NB4 (cell line): ENCODE results near the gene MRPL36.

Experiments
- CTCF ChIP-seq: IDR thresholded peaks from one replicate; pipeline ENCODE4 v1.5.1; 2012; ENCODE audit warnings: low read depth, low read length
- MAX ChIP-seq: IDR thresholded peaks from 2 replicates; pipeline ENCODE4 v1.6.1; 2011; ENCODE audit warnings: low read depth, low read length
- MYC ChIP-seq: IDR thresholded peaks from 2 replicates; pipeline ENCODE4 v1.6.1; 2011; ENCODE audit warnings: low read depth, low read length
- POLR2A ChIP-seq: IDR thresholded peaks from 2 replicates; pipeline ENCODE4 v1.6.1; 2011; ENCODE audit warnings: mild to moderate bottlenecking; ENCODE audit not compliant: insufficient read length; ENCODE audit errors: extremely low read depth

DNA sequence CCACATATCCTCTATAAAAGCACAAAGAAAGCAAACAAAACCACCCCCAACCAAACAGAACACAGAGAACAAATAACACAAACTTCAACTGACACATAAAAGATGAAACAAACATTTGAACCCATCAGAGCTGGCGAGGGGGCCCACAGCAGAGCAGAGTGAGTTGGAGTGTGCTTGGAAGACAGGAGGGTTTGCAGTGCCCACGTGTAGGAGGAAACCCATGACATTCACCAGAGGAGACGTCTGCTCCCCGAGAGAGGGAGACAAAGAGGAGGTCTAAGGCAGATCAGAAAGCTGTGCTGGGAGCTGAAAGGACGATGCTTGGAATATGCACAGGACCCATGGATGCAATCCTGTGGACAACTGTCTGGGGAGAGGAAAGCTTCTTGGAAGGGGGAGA is 27.0 kb downstream of the MRPL36 start:
- TF ChIP-seq CTCF (peak; percentile 37), POLR2A (no peak), MAX (peak; percentile 84), MYC (peak; percentile 86)
